ENCODE data around the gene METTL23.
A peak's percentile ranks its signal among the peaks of the same experiment; 100 is the strongest.
"Not testable (repeated sequence)": the region's sequence is repeated elsewhere in the genome, so short reads cannot be mapped to it uniquely, and the experiment has no call there.

METTL23 gene

GRCh38 chr17:76740329-76741118 lies 13.9 kb downstream of the METTL23 start:
- DNase-seq: no peak
- intact Hi-C loops (cut with DNase I): no loop called here

- intact Hi-C loops (cut with DNase I): no loop called here
- no peak for DNase-seq
These were observed 16.3 kb downstream of the METTL23 start for GRCh38 chr17:76742958-76743357.

GRCh38 chr17:76744747-76745146 lies 18.1 kb downstream of the METTL23 start:
- DNase-seq: no peak
- intact Hi-C loops (cut with DNase I): no loop called here

GRCh38 chr17:76745785-76746184 lies 19.1 kb downstream of the METTL23 start:
- intact Hi-C loops (cut with DNase I); DNase-seq: not testable (repeated sequence)

- intact Hi-C loops (cut with DNase I): no loop called here
- DNase-seq: peak in 12 of 42 donors; percentile 9 to 79 (median 34)
These were observed 21.2 kb downstream of the METTL23 start for GRCh38 chr17:76747716-76748363.

GRCh38 chr17:76748657-76749056 lies 22.0 kb downstream of the METTL23 start:
- intact Hi-C loops (cut with DNase I): no loop called here
- no peak for DNase-seq

- DNase-seq: no peak
- intact Hi-C loops (cut with DNase I): no loop called here
These were observed 24.9 kb downstream of the METTL23 start for GRCh38 chr17:76751416-76751993.

- intact Hi-C loops (cut with DNase I): no loop called here
- DNase-seq: peak in 2 of 42 donors; percentile 12 to 17
These were observed 25.4 kb downstream of the METTL23 start for GRCh38 chr17:76752006-76752405.

GRCh38 chr17:76753061-76753961 lies 26.7 kb downstream of the METTL23 start:
- intact Hi-C loops (cut with DNase I): no loop called here
- DNase-seq: peak in 6 of 42 donors; percentile 8 to 33 (median 17)

GRCh38 chr17:76755285-76755684 lies 28.6 kb downstream of the METTL23 start:
- DNase-seq: no peak
- intact Hi-C loops (cut with DNase I): no loop called here

GRCh38 chr17:76757256-76757655 lies 30.6 kb downstream of the METTL23 start:
- intact Hi-C loops (cut with DNase I): no loop called here
- DNase-seq: no peak

GRCh38 chr17:76758570-76758969 lies 31.9 kb downstream of the METTL23 start:
- intact Hi-C loops (cut with DNase I): no loop called here
- DNase-seq: no peak

GRCh38 chr17:76772842-76773525 lies 46.3 kb downstream of the METTL23 start:
- intact Hi-C loops (cut with DNase I): no loop called here
- DNase-seq: no peak

- intact Hi-C loops (cut with DNase I): no loop called here
- DNase-seq: peak in 6 of 42 donors; percentile 10 to 44 (median 29)
These were observed 48.5 kb downstream of the METTL23 start for GRCh38 chr17:76775021-76775600.

- intact Hi-C loops (cut with DNase I): no loop called here
These were observed 54.7 kb downstream of the METTL23 start for GRCh38 chr17:76781056-76781982.

GRCh38 chr17:76783146-76783545 lies 56.5 kb downstream of the METTL23 start:
- intact Hi-C loops (cut with DNase I): no loop called here
- no peak for DNase-seq

More at GRCh38 chr17:76781056-76781982, 54.7 kb downstream of the METTL23 start:
- DNase-seq: no peak
